ENCODE data around the gene CADPS.

CADPS gene

DNA sequence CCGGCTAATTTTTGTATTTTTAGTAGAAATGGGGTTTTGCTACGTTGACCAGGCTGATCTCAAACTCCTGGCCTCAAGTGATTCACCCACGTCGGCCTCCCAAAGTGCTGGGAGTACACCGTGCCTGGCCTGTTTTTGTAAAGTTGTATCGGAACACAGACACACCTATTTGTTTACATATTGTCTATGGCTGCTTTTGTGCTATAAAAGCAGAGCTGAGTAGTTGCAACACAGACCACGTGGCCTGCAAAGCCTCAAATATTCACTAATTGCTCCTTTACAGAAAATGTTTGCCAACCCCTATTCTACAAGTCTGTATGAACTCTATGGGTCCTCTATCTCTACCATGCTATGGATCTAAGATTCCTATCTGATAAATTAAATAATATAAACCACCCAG is 175.5 kb downstream of the CADPS start:
- Histone ChIP-seq H3K36me3 (ENCODE audit: insufficient read depth, low read length) (no peaks in the 10 kb centered on the region), H3K4me2 (ENCODE audit: low read depth, low read length, poor library complexity, severe bottlenecking) (no peak overlapping the region), H3K79me2 (ENCODE audit: insufficient read depth, low read length) (no peaks in the 10 kb centered on the region), H3K9ac (ENCODE audit: low read depth, low read length, poor library complexity, severe bottlenecking) (no peak overlapping the region), H3K9me2 (replicated peaks; ENCODE audit: low read depth, low read length) (no peaks in the 10 kb centered on the region), H2AFZ (ENCODE audit: low read length) (no peak overlapping the region), H3K4me3 (ENCODE audit: low read length, poor library complexity, severe bottlenecking) (no peak overlapping the region), H3K9me3 (ENCODE audit: insufficient read depth, low read depth, low read length) (no peaks in the 10 kb centered on the region), H4K20me1 (ENCODE audit: insufficient read depth, low read length, poor library complexity, severe bottlenecking) (no peaks in the 10 kb centered on the region), H3K4me1 (ENCODE audit: insufficient read depth, low read length, poor library complexity, severe bottlenecking) (no peaks in the 10 kb centered on the region), H3F3A (ENCODE audit: low read depth) (no peaks in the 10 kb centered on the region), H3K27me3 (ENCODE audit: insufficient read depth, low read length, poor library complexity, severe bottlenecking) (no peaks in the 10 kb centered on the region)
- no peak for TF ChIP-seq EZH2phosphoT487 (IDR thresholded peaks at IDR 0.05; ENCODE audit: borderline replicate concordance)
- TF ChIP-seq, protein P1, sequence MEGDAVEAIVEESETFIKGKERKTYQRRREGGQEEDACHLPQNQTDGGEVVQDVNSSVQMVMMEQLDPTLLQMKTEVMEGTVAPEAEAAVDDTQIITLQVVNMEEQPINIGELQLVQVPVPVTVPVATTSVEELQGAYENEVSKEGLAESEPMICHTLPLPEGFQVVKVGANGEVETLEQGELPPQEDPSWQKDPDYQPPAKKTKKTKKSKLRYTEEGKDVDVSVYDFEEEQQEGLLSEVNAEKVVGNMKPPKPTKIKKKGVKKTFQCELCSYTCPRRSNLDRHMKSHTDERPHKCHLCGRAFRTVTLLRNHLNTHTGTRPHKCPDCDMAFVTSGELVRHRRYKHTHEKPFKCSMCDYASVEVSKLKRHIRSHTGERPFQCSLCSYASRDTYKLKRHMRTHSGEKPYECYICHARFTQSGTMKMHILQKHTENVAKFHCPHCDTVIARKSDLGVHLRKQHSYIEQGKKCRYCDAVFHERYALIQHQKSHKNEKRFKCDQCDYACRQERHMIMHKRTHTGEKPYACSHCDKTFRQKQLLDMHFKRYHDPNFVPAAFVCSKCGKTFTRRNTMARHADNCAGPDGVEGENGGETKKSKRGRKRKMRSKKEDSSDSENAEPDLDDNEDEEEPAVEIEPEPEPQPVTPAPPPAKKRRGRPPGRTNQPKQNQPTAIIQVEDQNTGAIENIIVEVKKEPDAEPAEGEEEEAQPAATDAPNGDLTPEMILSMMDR (conservative IDR thresholded peaks at IDR 0.05; ENCODE audit: low read length): no peak

DNA sequence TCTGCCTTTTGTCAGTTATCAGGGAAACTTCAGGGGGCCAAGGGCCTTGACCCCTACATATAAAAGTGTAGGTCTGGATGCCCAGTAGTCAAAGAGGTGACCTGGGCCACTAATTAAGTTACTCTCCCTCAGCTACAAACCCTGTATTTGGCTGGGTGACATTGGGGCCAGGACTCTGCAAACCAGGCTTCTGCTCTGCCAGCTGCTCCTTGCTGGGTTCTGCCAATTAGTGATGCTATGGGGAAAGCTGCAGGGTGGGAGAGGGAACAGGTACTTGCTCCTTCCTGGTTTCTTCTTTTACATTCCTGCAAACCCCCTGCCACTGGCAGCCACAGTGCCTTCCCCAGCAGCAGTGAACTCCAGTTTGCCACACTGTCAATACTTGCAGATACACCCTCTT is 179.2 kb downstream of the CADPS start:
- H3K36me3 ChIP-seq (ENCODE audit: insufficient read depth, low read length): no peaks in the 10 kb centered on the region
- no peak overlapping the region for H3K4me2 ChIP-seq (ENCODE audit: low read depth, low read length, poor library complexity, severe bottlenecking)
- H4K20me1 ChIP-seq (ENCODE audit: insufficient read depth, low read length, poor library complexity, severe bottlenecking): no peaks in the 10 kb centered on the region
- no peak for TF ChIP-seq EZH2phosphoT487 (IDR thresholded peaks at IDR 0.05; ENCODE audit: borderline replicate concordance)
- TF ChIP-seq, protein P1 (conservative IDR thresholded peaks at IDR 0.05; ENCODE audit: low read length): no peak
- H3K4me1 ChIP-seq (ENCODE audit: insufficient read depth, low read length, poor library complexity, severe bottlenecking): no peaks in the 10 kb centered on the region
- no peaks in the 10 kb centered on the region for H3K79me2 ChIP-seq (ENCODE audit: insufficient read depth, low read length)
- H3K4me3 ChIP-seq (ENCODE audit: low read length, poor library complexity, severe bottlenecking): no peak overlapping the region
- no peaks in the 10 kb centered on the region for H3K27me3 ChIP-seq (ENCODE audit: insufficient read depth, low read length, poor library complexity, severe bottlenecking)
- no peaks in the 10 kb centered on the region for H3K9me2 ChIP-seq (replicated peaks; ENCODE audit: low read depth, low read length)
- no peaks in the 10 kb centered on the region for H3F3A ChIP-seq (ENCODE audit: low read depth)
- no peaks in the 10 kb centered on the region for H3K9me3 ChIP-seq (ENCODE audit: insufficient read depth, low read depth, low read length)
- no peak overlapping the region for H2AFZ ChIP-seq (ENCODE audit: low read length)
- H3K9ac ChIP-seq (ENCODE audit: low read depth, low read length, poor library complexity, severe bottlenecking): no peak overlapping the region

DNA sequence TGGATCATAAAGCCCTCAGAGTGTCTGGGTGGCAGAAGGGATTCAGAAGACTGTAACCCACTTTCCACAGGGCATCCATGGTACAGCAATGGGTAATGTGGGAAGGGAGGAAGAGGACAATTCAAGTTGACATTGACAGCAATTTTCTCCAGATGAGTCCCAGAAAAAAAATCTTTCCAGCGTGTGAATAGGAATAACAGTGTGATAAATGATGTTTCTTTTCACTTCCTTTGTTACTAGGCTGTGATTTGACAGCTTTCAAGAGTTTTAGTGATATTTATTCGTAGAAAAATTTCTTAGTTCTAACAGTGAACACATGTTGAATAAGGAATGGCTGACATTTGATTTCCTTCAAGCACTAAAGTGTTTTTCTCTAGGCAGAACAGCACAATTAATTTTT is 186.4 kb downstream of the CADPS start:
- TF ChIP-seq, protein P1 (conservative IDR thresholded peaks at IDR 0.05; ENCODE audit: low read length): no peak
- TF ChIP-seq EZH2phosphoT487 (IDR thresholded peaks at IDR 0.05; ENCODE audit: borderline replicate concordance): no peak

More for the DNA sequence above, 186.4 kb downstream of the CADPS start:
- no peak overlapping the region for H3K4me3 ChIP-seq (ENCODE audit: low read length, poor library complexity, severe bottlenecking)
- H3K27me3 ChIP-seq (ENCODE audit: insufficient read depth, low read length, poor library complexity, severe bottlenecking): no peaks in the 10 kb centered on the region
- no peaks in the 10 kb centered on the region for H3K79me2 ChIP-seq (ENCODE audit: insufficient read depth, low read length)
- no peaks in the 10 kb centered on the region for H3K9me3 ChIP-seq (ENCODE audit: insufficient read depth, low read depth, low read length)
- H3K9me2 ChIP-seq (replicated peaks; ENCODE audit: low read depth, low read length): no peaks in the 10 kb centered on the region
- no peaks in the 10 kb centered on the region for H4K20me1 ChIP-seq (ENCODE audit: insufficient read depth, low read length, poor library complexity, severe bottlenecking)
- H3K36me3 ChIP-seq (ENCODE audit: insufficient read depth, low read length): no peaks in the 10 kb centered on the region
- no peaks in the 10 kb centered on the region for H3K4me1 ChIP-seq (ENCODE audit: insufficient read depth, low read length, poor library complexity, severe bottlenecking)
- no peak overlapping the region for H3K9ac ChIP-seq (ENCODE audit: low read depth, low read length, poor library complexity, severe bottlenecking)
- H2AFZ ChIP-seq (ENCODE audit: low read length): no peak overlapping the region
- H3F3A ChIP-seq (ENCODE audit: low read depth): no peaks in the 10 kb centered on the region
- H3K4me2 ChIP-seq (ENCODE audit: low read depth, low read length, poor library complexity, severe bottlenecking): no peak overlapping the region

Measured in Loucy (cell line).